Calu3 (cell line): ENCODE data around the gene RPRM. TPM values are rescaled to one million over a fixed set of nuclear protein-coding genes. Genes with fewer than 3 reads are reported as not detected.

Experiments used
- BruUV-seq: library from RNA; stranded (reverse); fragments of 400-500 nt; replicated peaks from 2 replicates; lab custom pipeline; 2021; lab: Mats Ljungman, UMichigan
- CTCF ChIA-PET: fragments of 300-600 bp; sonication (Branson Sonifier 250); formaldehyde crosslinking; loops from one replicate; lab custom pipeline; 2022; ENCODE audit warnings: antibody characterized with exemption; lab: Charles Lee
- DNase-seq: peaks from one replicate; pipeline ENCODE4 v3.0.0; 2022
- H3K27ac Mint-ChIP-seq: one replicate; pipeline ENCODE4 v1.8.0; 2022; ENCODE audit warnings: mixed read lengths; ENCODE audit not compliant: unreplicated experiment
- H3K27me3 Mint-ChIP-seq: one replicate; pipeline ENCODE4 v1.8.0; 2022; ENCODE audit warnings: mixed read lengths; ENCODE audit not compliant: unreplicated experiment
- H3K36me3 Mint-ChIP-seq: one replicate; pipeline ENCODE4 v1.8.0; 2022; ENCODE audit warnings: mild to moderate bottlenecking, moderate library complexity, mixed read lengths; ENCODE audit not compliant: insufficient read depth, unreplicated experiment
- H3K4me1 Mint-ChIP-seq: one replicate; pipeline ENCODE4 v1.8.0; 2022; ENCODE audit warnings: mild to moderate bottlenecking, low read depth, mixed read lengths; ENCODE audit not compliant: unreplicated experiment
- H3K4me3 Mint-ChIP-seq: one replicate; pipeline ENCODE4 v1.8.0; 2022; ENCODE audit warnings: mild to moderate bottlenecking, low read depth, moderate library complexity, mixed read lengths; ENCODE audit not compliant: unreplicated experiment
- H3K9me3 Mint-ChIP-seq: one replicate; pipeline ENCODE4 v1.8.0; 2022; ENCODE audit warnings: low read depth, mixed read lengths; ENCODE audit not compliant: unreplicated experiment
- CTCF ChIP-seq: fragments of 200-600 bp; IDR thresholded peaks from one replicate; pipeline ENCODE4 v1.8.0; 2022; ENCODE audit warnings: antibody characterized with exemption; ENCODE audit not compliant: unreplicated experiment
- intact Hi-C: fragments of 100-400 bp; cut with micrococcal nuclease; formaldehyde crosslinking; loops from one replicate; pipeline ENCODE4 v1.10.0; 2022; ENCODE audit not compliant: unreplicated experiment
- total RNA-seq: library from RNA; stranded (reverse); gene quantifications from 2 replicates; pipeline ENCODE4 v1.2.3, GENCODE V29; 2022

RPRM gene
- total RNA-seq, 1 experiment from 2014 or later = 2.1 TPM

DNA sequence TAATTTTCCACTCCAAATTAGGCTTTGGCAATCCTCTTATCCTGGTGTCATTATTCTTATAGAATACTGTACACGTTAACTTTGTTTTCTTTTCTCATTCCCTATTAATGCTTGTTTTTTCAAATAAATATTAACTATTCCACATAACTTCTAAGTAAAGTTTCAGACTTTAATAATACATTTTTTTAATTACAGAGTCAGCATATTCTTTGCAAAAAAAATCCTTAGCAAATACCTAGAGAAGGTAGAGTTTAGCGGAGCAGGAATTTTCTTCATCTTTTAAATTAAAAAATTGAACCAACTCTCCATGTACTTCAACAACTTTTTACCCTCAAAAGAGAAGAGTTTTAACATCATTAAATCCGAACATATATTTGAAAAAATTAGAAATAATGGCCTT lies 45.2 kb downstream of the RPRM start:
- intact Hi-C loops = no loop called here
- no TSS peak for BruUV-seq
- CTCF ChIA-PET = no interaction called here
- H3K4me3 Mint-ChIP-seq = no peak overlapping the region
- H3K36me3 Mint-ChIP-seq = no peaks in the 10 kb centered on the region
- no peaks in the 10 kb centered on the region for H3K27me3 Mint-ChIP-seq
- H3K9me3 Mint-ChIP-seq = peaks cover 4% of the 10 kb centered on the region
- H3K4me1 Mint-ChIP-seq = no peaks in the 10 kb centered on the region
- no peak for TF ChIP-seq CTCF
- no peak for DNase-seq
- H3K27ac Mint-ChIP-seq = no peak overlapping the region

- no TSS peak for BruUV-seq
- CTCF ChIA-PET = interaction anchor here (0.6 kb wide), 1 partner anchor 687 kb away, joined by 3 read pairs; no protein-coding TSS in a partner anchor
- Mint-ChIP-seq H3K4me3 (no peak overlapping the region), H3K4me1 (no peaks in the 10 kb centered on the region), H3K27me3 (no peaks in the 10 kb centered on the region), H3K36me3 (no peaks in the 10 kb centered on the region), H3K27ac (no peak overlapping the region), H3K9me3 (peaks cover 3% of the 10 kb centered on the region)
- no peak for TF ChIP-seq CTCF
- intact Hi-C loops = no loop called here
- peak; percentile 47 for DNase-seq
Observed at GRCh38 chr2:153432381-153432780, 46.2 kb downstream of the RPRM start.

DNA sequence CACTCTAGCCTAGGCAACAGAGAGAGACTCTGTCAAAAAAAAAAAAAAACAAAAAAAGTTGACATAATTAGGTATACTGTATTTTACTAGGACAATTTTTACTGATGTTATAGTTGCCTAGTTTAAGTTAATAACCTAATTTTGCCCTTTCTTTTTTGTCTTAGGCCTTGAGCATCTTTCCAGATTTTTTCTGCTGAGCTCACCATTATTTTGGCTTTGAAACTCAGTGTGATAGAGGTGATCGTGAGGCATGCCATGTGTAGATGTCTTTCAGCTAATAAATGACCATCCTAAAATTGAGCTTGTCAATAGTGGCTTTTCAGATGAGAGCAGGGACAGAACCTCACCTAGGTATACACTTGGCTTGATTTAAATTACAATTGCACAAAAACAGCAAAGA lies 47.4 kb downstream of the RPRM start:
- DNase-seq = no peak
- peaks cover under 1% of the 10 kb centered on the region for H3K4me1 Mint-ChIP-seq
- no TSS peak for BruUV-seq
- CTCF ChIA-PET = no interaction called here
- H3K27ac Mint-ChIP-seq = no peak overlapping the region
- intact Hi-C loops = no loop called here
- no peak for TF ChIP-seq CTCF
- H3K4me3 Mint-ChIP-seq = no peak overlapping the region
- no peaks in the 10 kb centered on the region for H3K36me3 Mint-ChIP-seq
- no peaks in the 10 kb centered on the region for H3K27me3 Mint-ChIP-seq
- no peaks in the 10 kb centered on the region for H3K9me3 Mint-ChIP-seq
